LNCAP (cell line): ENCODE results near the gene FAM204A.

Source experiments
- CTCF ChIP-seq: fragments of 450-650 bp; IDR thresholded peaks from 2 replicates; pipeline ENCODE4 v1.5.1; 2017; ENCODE audit warnings: mild to moderate bottlenecking

Gene FAM204A

GRCh38 chr10:118341791-118342637, at the start of gene FAM204A:
TSS of gene FAM204A (minus strand) at chr10:118342324. CDS start at chr10:118336415, 5,909 bp downstream.
- TF ChIP-seq CTCF, result no peak

- TF ChIP-seq CTCF, result no peak
These were observed 41.6 kb upstream of the FAM204A start for GRCh38 chr10:118383699-118384098.

- TF ChIP-seq CTCF, result no peak
These were observed 41.1 kb upstream of the FAM204A start for GRCh38 chr10:118383063-118383689.

- TF ChIP-seq CTCF, result no peak
These were observed 32.3 kb upstream of the FAM204A start for GRCh38 chr10:118374404-118374803.

GRCh38 chr10:118373786-118374185, 31.7 kb upstream of the FAM204A start:
- TF ChIP-seq CTCF, result no peak

GRCh38 chr10:118370499-118370898, 28.4 kb upstream of the FAM204A start:
- no peak for TF ChIP-seq CTCF

GRCh38 chr10:118369641-118370205, 27.6 kb upstream of the FAM204A start:
- TF ChIP-seq CTCF, result no peak
